ENCODE results near the gene CLCN6. TPM values are rescaled to one million over a fixed set of nuclear protein-coding genes. Genes with fewer than 3 reads are reported as not detected.

Gene CLCN6, protein sequence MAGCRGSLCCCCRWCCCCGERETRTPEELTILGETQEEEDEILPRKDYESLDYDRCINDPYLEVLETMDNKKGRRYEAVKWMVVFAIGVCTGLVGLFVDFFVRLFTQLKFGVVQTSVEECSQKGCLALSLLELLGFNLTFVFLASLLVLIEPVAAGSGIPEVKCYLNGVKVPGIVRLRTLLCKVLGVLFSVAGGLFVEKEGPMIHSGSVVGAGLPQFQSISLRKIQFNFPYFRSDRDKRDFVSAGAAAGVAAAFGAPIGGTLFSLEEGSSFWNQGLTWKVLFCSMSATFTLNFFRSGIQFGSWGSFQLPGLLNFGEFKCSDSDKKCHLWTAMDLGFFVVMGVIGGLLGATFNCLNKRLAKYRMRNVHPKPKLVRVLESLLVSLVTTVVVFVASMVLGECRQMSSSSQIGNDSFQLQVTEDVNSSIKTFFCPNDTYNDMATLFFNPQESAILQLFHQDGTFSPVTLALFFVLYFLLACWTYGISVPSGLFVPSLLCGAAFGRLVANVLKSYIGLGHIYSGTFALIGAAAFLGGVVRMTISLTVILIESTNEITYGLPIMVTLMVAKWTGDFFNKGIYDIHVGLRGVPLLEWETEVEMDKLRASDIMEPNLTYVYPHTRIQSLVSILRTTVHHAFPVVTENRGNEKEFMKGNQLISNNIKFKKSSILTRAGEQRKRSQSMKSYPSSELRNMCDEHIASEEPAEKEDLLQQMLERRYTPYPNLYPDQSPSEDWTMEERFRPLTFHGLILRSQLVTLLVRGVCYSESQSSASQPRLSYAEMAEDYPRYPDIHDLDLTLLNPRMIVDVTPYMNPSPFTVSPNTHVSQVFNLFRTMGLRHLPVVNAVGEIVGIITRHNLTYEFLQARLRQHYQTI
- total RNA-seq (2022; extraction: Qiagen RNA extraction) = 5.3 to 5.7 TPM (median 5.5 TPM) in 5 replicates

GRCh38 chr1:11805422-11806306 is at the start of gene CLCN6, which contains the start of gene MTHFR:
TSS of gene CLCN6 (plus strand) at chr1:11806191. CDS start at chr1:11806263, 72 bp downstream.
TSS of gene MTHFR (minus strand) at chr1:11805964. CDS start at chr1:11803116, 2,848 bp downstream.

DNA sequence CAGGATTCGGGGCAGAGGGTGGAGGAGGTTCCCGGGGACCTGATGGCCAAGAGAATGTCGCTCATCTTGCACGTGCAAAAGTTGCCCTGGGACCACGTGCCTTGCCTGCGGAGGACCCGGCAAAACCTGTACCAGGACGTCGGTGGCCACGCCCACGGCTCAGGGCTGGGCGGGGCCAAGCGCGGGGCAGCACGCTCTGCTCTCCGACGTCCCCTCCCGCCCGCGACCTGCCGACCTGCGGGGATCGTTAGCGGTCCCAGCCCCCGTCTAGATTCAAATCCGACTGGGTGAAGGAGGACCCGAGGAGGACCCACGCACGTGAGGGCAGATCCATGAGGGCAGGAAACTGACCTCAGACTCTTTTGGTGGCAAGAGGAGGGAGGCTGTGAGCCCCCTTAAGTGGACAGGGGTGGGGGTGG is 44.0 kb upstream of the CLCN6 start, which contains the start of gene C1orf167:
TSS of gene C1orf167 (plus strand) at position 206 of the 419 bp plus-strand sequence. CDS start 2,208 bp downstream, outside the sequence.

GRCh38 chr1:11847667-11848372 is 41.8 kb downstream of the CLCN6 start, which contains the start of gene NPPA:
TSS of gene NPPA (minus strand) at chr1:11847783. CDS start at chr1:11847684, 99 bp downstream.

GRCh38 chr1:11858613-11858967 is 52.6 kb downstream of the CLCN6 start, which contains the start of gene NPPB:
TSS of gene NPPB (minus strand) at chr1:11858945. CDS start at chr1:11858833, 112 bp downstream.

Other genes starting within 250 kb of the CLCN6 start
- gene FBXO2, start 151.8 kb upstream of the CLCN6 start, total RNA-seq (2022; extraction: Qiagen RNA extraction) = 5.9 to 11.1 TPM (median 9.2 TPM) in 5 replicates
- gene FBXO44, start 151.3 kb upstream of the CLCN6 start, total RNA-seq (2022; extraction: Qiagen RNA extraction) = 12.3 to 17.7 TPM (median 17.0 TPM) in 5 replicates
- 6.7 to 9.2 TPM (median 8.2 TPM) in 5 replicates for gene FBXO6, start 142.0 kb upstream of the CLCN6 start, total RNA-seq (2022; extraction: Qiagen RNA extraction)
- gene MAD2L2, start 125.0 kb upstream of the CLCN6 start, total RNA-seq (2022; extraction: Qiagen RNA extraction) = 43.7 to 53.3 TPM (median 51.0 TPM) in 5 replicates
- 0.03 to 0.10 TPM (median 0.06 TPM) in 5 replicates for gene DRAXIN, start 114.5 kb upstream of the CLCN6 start, total RNA-seq (2022; extraction: Qiagen RNA extraction)
- 78.9 to 114 TPM (median 102 TPM) in 5 replicates for gene AGTRAP, start 70.1 kb upstream of the CLCN6 start, total RNA-seq (2022; extraction: Qiagen RNA extraction)
- not detected in 5 replicates for gene C1orf167, start 44.0 kb upstream of the CLCN6 start, total RNA-seq (2022; extraction: Qiagen RNA extraction)
- 4.4 to 4.6 TPM (median 4.5 TPM) in 5 replicates for gene MTHFR, start 227 bp upstream of the CLCN6 start, total RNA-seq (2022; extraction: Qiagen RNA extraction)
- gene NPPA, start 41.6 kb downstream of the CLCN6 start, total RNA-seq (2022; extraction: Qiagen RNA extraction) = not detected in 5 replicates
- 0.18 TPM in 1 of 5 replicates, not detected in the others for gene NPPB, start 52.8 kb downstream of the CLCN6 start, total RNA-seq (2022; extraction: Qiagen RNA extraction)
- 31.4 to 46.5 TPM (median 45.8 TPM) in 5 replicates for gene KIAA2013, start 120.2 kb downstream of the CLCN6 start, total RNA-seq (2022; extraction: Qiagen RNA extraction)
- gene PLOD1, start 128.5 kb downstream of the CLCN6 start, total RNA-seq (2022; extraction: Qiagen RNA extraction) = 80.6 to 90.0 TPM (median 86.7 TPM) in 5 replicates
- 29.7 to 39.2 TPM (median 32.4 TPM) in 5 replicates for gene MFN2, start 174.3 kb downstream of the CLCN6 start, total RNA-seq (2022; extraction: Qiagen RNA extraction)
- gene MIIP, start 213.3 kb downstream of the CLCN6 start, total RNA-seq (2022; extraction: Qiagen RNA extraction) = 11.0 to 16.1 TPM (median 14.0 TPM) in 5 replicates